GM23338 (cell line): ENCODE results near the gene RAB1B. TPM values are rescaled to one million over a fixed set of nuclear protein-coding genes. Genes with fewer than 3 reads are reported as not detected.

Experiments used
- ATAC-seq: fragments of 200-7000 bp; cut with Tn5 transposase; 3 replicates; pipeline ENCODE4 v1.9.1; 2020
- DNase-seq: peaks from one replicate; pipeline ENCODE4 v3.0.0-alpha.2; 2015; ENCODE audit warnings: low spot score
- H2AFZ ChIP-seq: fragments of 200-600 bp; sonication (generic); 2 replicates; pipeline ENCODE4 v1.8.0; 2016; ENCODE audit warnings: antibody characterized with exemption, mild to moderate bottlenecking, moderate library complexity
- H3F3A ChIP-seq: fragments of 200-600 bp; sonication (generic); replicated peaks from 2 replicates; pipeline ENCODE4 v1.8.0; 2017; ENCODE audit warnings: antibody characterized with exemption, mixed run types, low read depth
- H3K27ac ChIP-seq: fragments of 200-600 bp; sonication (generic); 2 replicates; pipeline ENCODE4 v1.6.1; 2016; ENCODE audit warnings: low read depth
- H3K27me3 ChIP-seq: fragments of 200-600 bp; sonication (generic); 2 replicates; pipeline ENCODE4 v1.8.0; 2016; ENCODE audit warnings: mild to moderate bottlenecking, mixed run types, moderate library complexity; ENCODE audit not compliant: insufficient read depth
- H3K36me3 ChIP-seq: fragments of 200-600 bp; sonication (generic); 2 replicates; pipeline ENCODE4 v1.8.0; 2016; ENCODE audit warnings: mild to moderate bottlenecking; ENCODE audit not compliant: insufficient read depth
- H3K4me1 ChIP-seq: fragments of 200-600 bp; sonication (generic); 2 replicates; pipeline ENCODE4 v1.8.0; 2016; ENCODE audit warnings: mild to moderate bottlenecking, moderate library complexity; ENCODE audit not compliant: insufficient read depth
- H3K4me2 ChIP-seq: fragments of 200-600 bp; sonication (generic); 2 replicates; pipeline ENCODE4 v1.7.1; 2017; ENCODE audit warnings: mixed run types
- H3K4me3 ChIP-seq: fragments of 200-600 bp; sonication (generic); 2 replicates; pipeline ENCODE4 v1.6.1; 2016; ENCODE audit warnings: mixed run types
- H3K79me2 ChIP-seq: fragments of 200-600 bp; sonication (generic); replicated peaks from 2 replicates; pipeline ENCODE4 v1.8.0; 2017; ENCODE audit warnings: mild to moderate bottlenecking; ENCODE audit not compliant: insufficient read depth
- H3K9me2 ChIP-seq: fragments of 200-600 bp; sonication (generic); 2 replicates; pipeline ENCODE4 v1.8.0; 2017; ENCODE audit not compliant: insufficient read depth
- H4K20me1 ChIP-seq: fragments of 200-600 bp; sonication (generic); replicated peaks from 2 replicates; pipeline ENCODE4 v1.8.0; 2017; ENCODE audit warnings: mild to moderate bottlenecking; ENCODE audit not compliant: insufficient read depth
- H3K27ac Mint-ChIP-seq: 2 replicates; pipeline ENCODE4 v1.8.0; 2020; ENCODE audit warnings: inconsistent platforms, mild to moderate bottlenecking, moderate library complexity, mixed read lengths
- H3K27me3 Mint-ChIP-seq: 3 replicates; pipeline ENCODE4 v1.8.0; 2022; ENCODE audit warnings: low read depth, mild to moderate bottlenecking, moderate library complexity, mixed read lengths, inconsistent platforms; ENCODE audit not compliant: insufficient read depth, poor library complexity
- H3K36me3 Mint-ChIP-seq: 3 replicates; pipeline ENCODE4 v1.8.0; 2021; ENCODE audit warnings: low read depth, mild to moderate bottlenecking, inconsistent platforms, moderate library complexity, mixed read lengths
- H3K4me1 Mint-ChIP-seq: 3 replicates; pipeline ENCODE4 v1.8.0; 2020; ENCODE audit warnings: mild to moderate bottlenecking, inconsistent platforms, mixed read lengths
- H3K4me3 Mint-ChIP-seq: 3 replicates; pipeline ENCODE4 v1.8.0; 2021; ENCODE audit warnings: moderate library complexity, mild to moderate bottlenecking, inconsistent platforms, mixed read lengths
- H3K9me3 Mint-ChIP-seq: 3 replicates; pipeline ENCODE4 v1.8.0; 2020; ENCODE audit warnings: moderate library complexity, mild to moderate bottlenecking, inconsistent platforms, mixed read lengths
- CREB1 ChIP-seq: fragments of 250-450 bp; sonication (Bioruptor Pico); IDR thresholded peaks from 2 replicates; pipeline ENCODE4 v1.5.0; 2020; ENCODE audit warnings: low read depth, mild to moderate bottlenecking, moderate library complexity
- NANOG ChIP-seq: IDR thresholded peaks from 2 replicates; pipeline ENCODE4 v1.6.1; 2016; ENCODE audit warnings: antibody characterized with exemption, borderline replicate concordance
- POLR2AphosphoS5 ChIP-seq: IDR thresholded peaks from 2 replicates; pipeline ENCODE4 v1.6.1; 2016; ENCODE audit warnings: antibody characterized with exemption, low read depth
- ZNF331 ChIP-seq: fragments of 250-450 bp; sonication (Bioruptor Pico); IDR thresholded peaks from 2 replicates; pipeline ENCODE4 v1.5.0; 2020; ENCODE audit warnings: low read depth, mild to moderate bottlenecking, moderate library complexity
- polyA plus RNA-seq: library from polyadenylated mRNA; unstranded; fragments of >200 nt; fragmentation: Nextera tagmentation; extraction: Ambion mirVana; gene quantifications from 2 replicates; pipeline ENCODE4 v1.2.1, GENCODE V29; 2016
- total RNA-seq: library from RNA; depleted of rRNA; stranded (reverse); fragments of >200 nt; shearing (Covaris generic); gene quantifications from 2 replicates; pipeline ENCODE4 v1.2.3, GENCODE V29; 2014
- TF ChIP-seq, protein P1 (sequence below), 2 experiments: fragments of 200-600 bp in 1 of 2; sonication (generic) in 1 of 2; conservative IDR thresholded peaks; 2 replicates each; pipeline versions ENCODE4 v1.5.1 to v1.6.1; 2016 to 2017; ENCODE audit warnings: antibody characterized with exemption in 2 of 2, low read depth in 2 of 2, mild to moderate bottlenecking in 2 of 2, moderate library complexity in 1 of 2
- TF ChIP-seq, protein P2 (sequence below): IDR thresholded peaks from one replicate; pipeline ENCODE4 v1.6.1; 2018; ENCODE audit warnings: antibody characterized with exemption; ENCODE audit not compliant: unreplicated experiment

Gene RAB1B
- total and polyA plus RNA-seq, 2 experiments from 2014 or later = 30.5 to 92.7 TPM

GRCh38 chr11:66312549-66313320 lies 44.3 kb downstream of the RAB1B start:
- peak; percentile 99 for DNase-seq
- H2AFZ ChIP-seq = peak overlapping the region; percentile 99
- H3K9me3 Mint-ChIP-seq = no peaks in the 10 kb centered on the region
- no peaks in the 10 kb centered on the region for H3K79me2 ChIP-seq
- peak overlapping the region; percentile 97 for H3K27ac Mint-ChIP-seq
- H3K36me3 ChIP-seq = no peaks in the 10 kb centered on the region
- peaks cover 31% of the 10 kb centered on the region for H3K4me1 Mint-ChIP-seq
- peaks cover 12% of the 10 kb centered on the region; the same call in 1 of the 2 replicates for H3F3A ChIP-seq
- ATAC-seq = peak; percentile 78
- peak overlapping the region; percentile 81 for H3K4me3 Mint-ChIP-seq
- peak overlapping the region; percentile 97 for H3K27ac ChIP-seq
- H3K4me3 ChIP-seq = peak overlapping the region; percentile 84
- peaks cover 22% of the 10 kb centered on the region for H3K4me1 ChIP-seq
- H3K27me3 Mint-ChIP-seq = peaks cover 9% of the 10 kb centered on the region
- H3K4me2 ChIP-seq = peak overlapping the region; percentile 90
- H3K36me3 Mint-ChIP-seq = peaks cover 2% of the 10 kb centered on the region; the same call in 1 of the 3 replicates
- H4K20me1 ChIP-seq = no peaks in the 10 kb centered on the region
- H3K27me3 ChIP-seq = no peaks in the 10 kb centered on the region
- H3K9me2 ChIP-seq = no peaks in the 10 kb centered on the region
- TF ChIP-seq CREB1 (CRISPR knock-in tag) (0 out of 2 replicates have a peak, but pooled peaks have one; percentile 18), POLR2AphosphoS5 (no peak)

DNA sequence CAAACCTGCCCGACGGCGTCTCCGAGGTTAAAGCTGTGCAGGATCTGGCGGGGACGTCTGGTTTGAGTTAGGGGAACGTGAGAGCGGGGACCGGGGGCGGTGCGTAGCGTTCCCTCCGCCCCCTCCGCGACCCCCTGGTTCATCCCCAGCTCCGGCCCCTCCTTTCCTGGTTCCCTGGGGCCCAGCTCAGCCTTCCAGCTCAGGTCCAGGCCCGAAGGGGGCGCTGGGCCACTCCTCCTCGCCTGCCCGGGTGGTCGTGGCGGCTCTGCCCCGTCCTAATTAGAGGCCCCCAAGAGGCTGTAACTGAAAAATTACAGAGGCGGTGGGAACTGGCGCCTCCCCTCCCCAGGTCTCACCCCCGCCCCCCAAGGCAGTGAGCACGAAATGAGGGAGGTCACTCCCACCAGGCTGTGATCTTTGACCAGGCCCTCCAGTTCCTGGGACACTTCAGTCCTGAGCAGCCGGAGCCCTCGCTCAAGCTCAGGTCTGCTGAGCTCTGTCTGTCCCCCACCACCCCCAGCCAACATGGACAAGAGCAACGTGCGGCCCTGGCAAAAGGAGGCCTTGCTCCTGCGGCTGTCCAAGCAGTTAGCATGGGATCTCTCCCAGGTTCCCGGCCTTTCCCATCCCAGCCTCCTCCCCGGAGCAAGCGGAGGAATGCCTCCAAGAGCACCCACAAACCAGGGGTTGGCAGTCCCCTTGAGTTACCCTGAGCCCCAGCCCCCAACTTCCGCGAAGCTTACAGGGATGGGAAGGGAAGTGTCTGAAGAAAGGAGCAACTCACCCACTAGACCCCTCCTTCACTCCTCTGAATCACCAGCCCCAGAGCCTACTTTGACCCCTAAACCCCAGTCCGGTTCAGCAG lies 45.1 kb downstream of the RAB1B start:
- Mint-ChIP-seq H3K4me1 (peaks cover 37% of the 10 kb centered on the region), H3K27me3 (peaks cover 16% of the 10 kb centered on the region), H3K4me3 (peak overlapping the region; percentile 81), H3K27ac (peak overlapping the region; percentile 82), H3K9me3 (peaks cover 2% of the 10 kb centered on the region; the same call in 2 of the 3 replicates), H3K36me3 (peaks cover 5% of the 10 kb centered on the region; the same call in 2 of the 3 replicates)
- H3K4me3 ChIP-seq = peak overlapping the region; percentile 80
- H3K79me2 ChIP-seq = no peaks in the 10 kb centered on the region
- no peaks in the 10 kb centered on the region for H3K27me3 ChIP-seq
- peaks cover 13% of the 10 kb centered on the region; the same call in 1 of the 2 replicates for H3F3A ChIP-seq
- no peaks in the 10 kb centered on the region for H3K9me2 ChIP-seq
- peak overlapping the region; percentile 89 for H3K4me2 ChIP-seq
- H3K36me3 ChIP-seq = no peaks in the 10 kb centered on the region
- TF ChIP-seq NANOG = no peak
- no peak for TF ChIP-seq ZNF331 (CRISPR knock-in tag)
- TF ChIP-seq, protein P1, sequence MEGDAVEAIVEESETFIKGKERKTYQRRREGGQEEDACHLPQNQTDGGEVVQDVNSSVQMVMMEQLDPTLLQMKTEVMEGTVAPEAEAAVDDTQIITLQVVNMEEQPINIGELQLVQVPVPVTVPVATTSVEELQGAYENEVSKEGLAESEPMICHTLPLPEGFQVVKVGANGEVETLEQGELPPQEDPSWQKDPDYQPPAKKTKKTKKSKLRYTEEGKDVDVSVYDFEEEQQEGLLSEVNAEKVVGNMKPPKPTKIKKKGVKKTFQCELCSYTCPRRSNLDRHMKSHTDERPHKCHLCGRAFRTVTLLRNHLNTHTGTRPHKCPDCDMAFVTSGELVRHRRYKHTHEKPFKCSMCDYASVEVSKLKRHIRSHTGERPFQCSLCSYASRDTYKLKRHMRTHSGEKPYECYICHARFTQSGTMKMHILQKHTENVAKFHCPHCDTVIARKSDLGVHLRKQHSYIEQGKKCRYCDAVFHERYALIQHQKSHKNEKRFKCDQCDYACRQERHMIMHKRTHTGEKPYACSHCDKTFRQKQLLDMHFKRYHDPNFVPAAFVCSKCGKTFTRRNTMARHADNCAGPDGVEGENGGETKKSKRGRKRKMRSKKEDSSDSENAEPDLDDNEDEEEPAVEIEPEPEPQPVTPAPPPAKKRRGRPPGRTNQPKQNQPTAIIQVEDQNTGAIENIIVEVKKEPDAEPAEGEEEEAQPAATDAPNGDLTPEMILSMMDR (conservative IDR thresholded peaks at IDR 0.05; ENCODE audit: low read depth in 2 of 2) = peak; percentile 48 to 71
- TF ChIP-seq, protein P2, sequence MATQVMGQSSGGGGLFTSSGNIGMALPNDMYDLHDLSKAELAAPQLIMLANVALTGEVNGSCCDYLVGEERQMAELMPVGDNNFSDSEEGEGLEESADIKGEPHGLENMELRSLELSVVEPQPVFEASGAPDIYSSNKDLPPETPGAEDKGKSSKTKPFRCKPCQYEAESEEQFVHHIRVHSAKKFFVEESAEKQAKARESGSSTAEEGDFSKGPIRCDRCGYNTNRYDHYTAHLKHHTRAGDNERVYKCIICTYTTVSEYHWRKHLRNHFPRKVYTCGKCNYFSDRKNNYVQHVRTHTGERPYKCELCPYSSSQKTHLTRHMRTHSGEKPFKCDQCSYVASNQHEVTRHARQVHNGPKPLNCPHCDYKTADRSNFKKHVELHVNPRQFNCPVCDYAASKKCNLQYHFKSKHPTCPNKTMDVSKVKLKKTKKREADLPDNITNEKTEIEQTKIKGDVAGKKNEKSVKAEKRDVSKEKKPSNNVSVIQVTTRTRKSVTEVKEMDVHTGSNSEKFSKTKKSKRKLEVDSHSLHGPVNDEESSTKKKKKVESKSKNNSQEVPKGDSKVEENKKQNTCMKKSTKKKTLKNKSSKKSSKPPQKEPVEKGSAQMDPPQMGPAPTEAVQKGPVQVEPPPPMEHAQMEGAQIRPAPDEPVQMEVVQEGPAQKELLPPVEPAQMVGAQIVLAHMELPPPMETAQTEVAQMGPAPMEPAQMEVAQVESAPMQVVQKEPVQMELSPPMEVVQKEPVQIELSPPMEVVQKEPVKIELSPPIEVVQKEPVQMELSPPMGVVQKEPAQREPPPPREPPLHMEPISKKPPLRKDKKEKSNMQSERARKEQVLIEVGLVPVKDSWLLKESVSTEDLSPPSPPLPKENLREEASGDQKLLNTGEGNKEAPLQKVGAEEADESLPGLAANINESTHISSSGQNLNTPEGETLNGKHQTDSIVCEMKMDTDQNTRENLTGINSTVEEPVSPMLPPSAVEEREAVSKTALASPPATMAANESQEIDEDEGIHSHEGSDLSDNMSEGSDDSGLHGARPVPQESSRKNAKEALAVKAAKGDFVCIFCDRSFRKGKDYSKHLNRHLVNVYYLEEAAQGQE = no peak
- H2AFZ ChIP-seq = peak overlapping the region; percentile 89
- H3K27ac ChIP-seq = peak overlapping the region; percentile 97
- no peaks in the 10 kb centered on the region for H4K20me1 ChIP-seq
- DNase-seq = peak; percentile 82
- H3K4me1 ChIP-seq = peaks cover 29% of the 10 kb centered on the region
- peak; percentile 12 for ATAC-seq
